GM19193 (cell line): ENCODE measurements around the gene FMNL3.

Experiments
- POLR2A ChIP-seq: IDR thresholded peaks from 4 replicates; pipeline ENCODE4 v1.6.1; 2011; ENCODE audit not compliant: insufficient read depth, insufficient read length; ENCODE audit errors: extremely low read depth

Gene FMNL3

GRCh38 chr12:49632986-49633702 is 74.1 kb downstream of the FMNL3 start:
- no peak for TF ChIP-seq POLR2A

GRCh38 chr12:49632401-49632800 is 74.8 kb downstream of the FMNL3 start:
- TF ChIP-seq POLR2A, result no peak

- no peak for TF ChIP-seq POLR2A
Observed at GRCh38 chr12:49631336-49631907, 75.8 kb downstream of the FMNL3 start.

- no peak for TF ChIP-seq POLR2A
Observed at GRCh38 chr12:49627752-49628360, 79.3 kb downstream of the FMNL3 start.

GRCh38 chr12:49626836-49627235 is 80.4 kb downstream of the FMNL3 start:
- TF ChIP-seq POLR2A, result no peak

GRCh38 chr12:49626169-49626835 is 80.9 kb downstream of the FMNL3 start:
- no peak for TF ChIP-seq POLR2A

GRCh38 chr12:49624921-49625577 is 82.2 kb downstream of the FMNL3 start:
- TF ChIP-seq POLR2A, result no peak

- peak; percentile 96 for TF ChIP-seq POLR2A
Observed at GRCh38 chr12:49623142-49623904, 83.9 kb downstream of the FMNL3 start, which contains the start of gene PRPF40B. Gene PRPF40B, plus strand, starts transcription at chr12:49623561. Its CDS starts 30 bp downstream, at chr12:49623591.

GRCh38 chr12:49622501-49623141 is 84.6 kb downstream of the FMNL3 start:
- no peak for TF ChIP-seq POLR2A

- peak; percentile 49 for TF ChIP-seq POLR2A
Observed at GRCh38 chr12:49621651-49622500, 85.3 kb downstream of the FMNL3 start.

- no peak for TF ChIP-seq POLR2A
Observed at GRCh38 chr12:49619286-49619685, 87.9 kb downstream of the FMNL3 start.

- no peak for TF ChIP-seq POLR2A
Observed at GRCh38 chr12:49618576-49618975, 88.6 kb downstream of the FMNL3 start.
